SK-N-SH (cell line): Measurements from ENCODE around the gene GGCX.

Experiments
- EZH2phosphoT487 ChIP-seq: fragments of 200-600 bp; sonication (generic); IDR thresholded peaks from 2 replicates; pipeline ENCODE4 v1.6.1; 2017; ENCODE audit warnings: low read depth, mixed run types, mild to moderate bottlenecking, antibody characterized with exemption, moderate library complexity, borderline replicate concordance
- FOXJ3 ChIP-seq: sonication (generic); formaldehyde crosslinking; IDR thresholded peaks from 2 replicates; pipeline ENCODE4 v1.5.1; 2020; ENCODE audit warnings: mild to moderate bottlenecking, missing genetic modification reagents
- FOXM1 ChIP-seq: IDR thresholded peaks from 2 replicates; pipeline ENCODE4 v1.4.0; 2012; ENCODE audit warnings: low read depth, mild to moderate bottlenecking
- JUND ChIP-seq: IDR thresholded peaks from 2 replicates; pipeline ENCODE4 v1.4.0; 2012
- MEF2A ChIP-seq: IDR thresholded peaks from 2 replicates; pipeline ENCODE4 v1.4.0; 2012; ENCODE audit warnings: low read depth, borderline replicate concordance
- MXI1 ChIP-seq: IDR thresholded peaks from 2 replicates; pipeline ENCODE4 v1.6.1; 2012; ENCODE audit warnings: mild to moderate bottlenecking, low read depth, low read length, improper control_type of control experiment
- NFIC ChIP-seq: IDR thresholded peaks from 2 replicates; pipeline ENCODE4 v1.4.0; 2012; ENCODE audit warnings: borderline replicate concordance
- NRF1 ChIP-seq: IDR thresholded peaks from 2 replicates; pipeline ENCODE4 v1.6.1; 2012; ENCODE audit warnings: low read depth, mild to moderate bottlenecking, low read length
- POLR2AphosphoS5 ChIP-seq: IDR thresholded peaks from 2 replicates; pipeline ENCODE4 v1.6.1; 2012; ENCODE audit warnings: low read depth, low read length
- RAD21 ChIP-seq: IDR thresholded peaks from 2 replicates; pipeline ENCODE4 v1.6.1; 2012; ENCODE audit warnings: mild to moderate bottlenecking, low read length
- RFX5 ChIP-seq: IDR thresholded peaks from 2 replicates; pipeline ENCODE4 v1.6.1; 2012; ENCODE audit warnings: mild to moderate bottlenecking, improper control_type of control experiment, low read length
- TAF1 ChIP-seq: IDR thresholded peaks from 2 replicates; pipeline ENCODE4 v1.6.1; 2012; ENCODE audit warnings: low read depth, mild to moderate bottlenecking, low read length, moderate library complexity, borderline replicate concordance
- TF ChIP-seq, protein P1 (sequence below): IDR thresholded peaks from 2 replicates; pipeline ENCODE4 v1.4.0; 2012; ENCODE audit warnings: low read depth
- TF ChIP-seq, protein P2 (sequence below): fragments of 200-600 bp; sonication (generic); IDR thresholded peaks from 2 replicates; pipeline ENCODE4 v1.6.1; 2017; ENCODE audit warnings: antibody characterized with exemption, mild to moderate bottlenecking, moderate library complexity

DNA sequence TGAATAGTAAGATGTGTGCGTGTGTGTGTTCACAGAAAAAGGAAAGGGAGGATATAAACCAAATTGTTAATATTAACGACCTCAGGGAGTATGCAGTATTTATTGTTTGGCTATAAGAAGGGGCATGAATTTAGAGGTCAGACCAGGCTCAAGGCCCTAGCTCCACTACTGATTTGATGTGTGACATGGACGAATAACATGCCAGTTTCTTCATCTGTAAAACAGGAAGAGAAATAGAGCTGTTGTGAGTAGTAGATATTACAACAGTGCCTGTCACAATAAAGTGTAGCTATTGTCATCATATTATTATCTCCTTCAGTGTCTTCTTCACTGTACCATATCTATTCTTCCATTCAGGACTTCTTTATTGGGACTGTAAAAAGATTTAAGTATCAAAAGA lies 26.4 kb downstream of the GGCX start:
- TF ChIP-seq, protein P1, sequence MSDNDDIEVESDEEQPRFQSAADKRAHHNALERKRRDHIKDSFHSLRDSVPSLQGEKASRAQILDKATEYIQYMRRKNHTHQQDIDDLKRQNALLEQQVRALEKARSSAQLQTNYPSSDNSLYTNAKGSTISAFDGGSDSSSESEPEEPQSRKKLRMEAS, result no peak
- TF ChIP-seq, protein P2, sequence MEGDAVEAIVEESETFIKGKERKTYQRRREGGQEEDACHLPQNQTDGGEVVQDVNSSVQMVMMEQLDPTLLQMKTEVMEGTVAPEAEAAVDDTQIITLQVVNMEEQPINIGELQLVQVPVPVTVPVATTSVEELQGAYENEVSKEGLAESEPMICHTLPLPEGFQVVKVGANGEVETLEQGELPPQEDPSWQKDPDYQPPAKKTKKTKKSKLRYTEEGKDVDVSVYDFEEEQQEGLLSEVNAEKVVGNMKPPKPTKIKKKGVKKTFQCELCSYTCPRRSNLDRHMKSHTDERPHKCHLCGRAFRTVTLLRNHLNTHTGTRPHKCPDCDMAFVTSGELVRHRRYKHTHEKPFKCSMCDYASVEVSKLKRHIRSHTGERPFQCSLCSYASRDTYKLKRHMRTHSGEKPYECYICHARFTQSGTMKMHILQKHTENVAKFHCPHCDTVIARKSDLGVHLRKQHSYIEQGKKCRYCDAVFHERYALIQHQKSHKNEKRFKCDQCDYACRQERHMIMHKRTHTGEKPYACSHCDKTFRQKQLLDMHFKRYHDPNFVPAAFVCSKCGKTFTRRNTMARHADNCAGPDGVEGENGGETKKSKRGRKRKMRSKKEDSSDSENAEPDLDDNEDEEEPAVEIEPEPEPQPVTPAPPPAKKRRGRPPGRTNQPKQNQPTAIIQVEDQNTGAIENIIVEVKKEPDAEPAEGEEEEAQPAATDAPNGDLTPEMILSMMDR, result no peak
- TF ChIP-seq JUND (no peak), FOXM1 (no peak), NRF1 (no peak), FOXJ3 (CRISPR knock-in tag) (no peak), POLR2AphosphoS5 (no peak), EZH2phosphoT487 (no peak), TAF1 (no peak), MEF2A (no peak), NFIC (no peak), MXI1 (no peak), RFX5 (no peak), RAD21 (no peak)
